ENCODE data around the gene FAM217A. TPM values are rescaled to one million over a fixed set of nuclear protein-coding genes. Genes with fewer than 3 reads are reported as not detected.

FAM217A gene
- total RNA-seq, 1 donor from 2014 or later, result not detected

- no peak for DNase-seq (ENCODE audit: low spot score)
- Mint-ChIP-seq H3K36me3 (ENCODE audit: low read depth) (peaks cover 16% of the 10 kb centered on the region), H3K27ac (ENCODE audit: unreplicated experiment) (no peak overlapping the region), H3K4me3 (ENCODE audit: unreplicated experiment) (no peak overlapping the region), H3K27me3 (ENCODE audit: low read depth) (no peaks in the 10 kb centered on the region), H3K9me3 (ENCODE audit: low read depth) (no peaks in the 10 kb centered on the region), H3K4me1 (ENCODE audit: low read depth) (peaks cover 20% of the 10 kb centered on the region)
- TF ChIP-seq CTCF (IDR thresholded peaks at IDR 0.05), result no peak
Measured at GRCh38 chr6:4030669-4031068, 48.3 kb downstream of the FAM217A start.

GRCh38 chr6:4029687-4030086, 49.2 kb downstream of the FAM217A start:
- Mint-ChIP-seq H3K27ac (ENCODE audit: unreplicated experiment) (no peak overlapping the region), H3K4me3 (ENCODE audit: unreplicated experiment) (no peak overlapping the region)

GRCh38 chr6:4028051-4028450, 50.9 kb downstream of the FAM217A start:
- Mint-ChIP-seq H3K27ac (ENCODE audit: unreplicated experiment) (no peak overlapping the region), H3K27me3 (ENCODE audit: low read depth) (no peaks in the 10 kb centered on the region), H3K4me3 (ENCODE audit: unreplicated experiment) (no peak overlapping the region), H3K4me1 (ENCODE audit: low read depth) (peaks cover 37% of the 10 kb centered on the region), H3K9me3 (ENCODE audit: low read depth) (no peaks in the 10 kb centered on the region), H3K36me3 (ENCODE audit: low read depth) (peaks cover 16% of the 10 kb centered on the region)
- TF ChIP-seq CTCF (IDR thresholded peaks at IDR 0.05), result no peak
- no peak for DNase-seq (ENCODE audit: low spot score)

More at GRCh38 chr6:4029687-4030086, 49.2 kb downstream of the FAM217A start:
- no peak for TF ChIP-seq CTCF (IDR thresholded peaks at IDR 0.05)
- H3K36me3 Mint-ChIP-seq (ENCODE audit: low read depth), result peaks cover 16% of the 10 kb centered on the region
- H3K9me3 Mint-ChIP-seq (ENCODE audit: low read depth), result no peaks in the 10 kb centered on the region
- H3K4me1 Mint-ChIP-seq (ENCODE audit: low read depth), result peaks cover 27% of the 10 kb centered on the region
- no peak for DNase-seq (ENCODE audit: low spot score)
- no peaks in the 10 kb centered on the region for H3K27me3 Mint-ChIP-seq (ENCODE audit: low read depth)

GRCh38 chr6:4025681-4026080, 53.3 kb downstream of the FAM217A start:
- H3K4me1 Mint-ChIP-seq (ENCODE audit: low read depth), result peaks cover 47% of the 10 kb centered on the region
- no peak overlapping the region for H3K27ac Mint-ChIP-seq (ENCODE audit: unreplicated experiment)
- H3K4me3 Mint-ChIP-seq (ENCODE audit: unreplicated experiment), result no peak overlapping the region
- no peak for DNase-seq (ENCODE audit: low spot score)
- H3K36me3 Mint-ChIP-seq (ENCODE audit: low read depth), result peaks cover 3% of the 10 kb centered on the region
- no peak for TF ChIP-seq CTCF (IDR thresholded peaks at IDR 0.05)
- no peaks in the 10 kb centered on the region for H3K27me3 Mint-ChIP-seq (ENCODE audit: low read depth)
- no peaks in the 10 kb centered on the region for H3K9me3 Mint-ChIP-seq (ENCODE audit: low read depth)

- TF ChIP-seq CTCF (IDR thresholded peaks at IDR 0.05), result no peak
- no peak for DNase-seq (ENCODE audit: low spot score)
- no peaks in the 10 kb centered on the region for H3K27me3 Mint-ChIP-seq (ENCODE audit: low read depth)
- H3K4me1 Mint-ChIP-seq (ENCODE audit: low read depth), result peaks cover 60% of the 10 kb centered on the region
- H3K27ac Mint-ChIP-seq (ENCODE audit: unreplicated experiment), result peak overlapping the region; percentile 99
- no peaks in the 10 kb centered on the region for H3K9me3 Mint-ChIP-seq (ENCODE audit: low read depth)
- no peaks in the 10 kb centered on the region for H3K36me3 Mint-ChIP-seq (ENCODE audit: low read depth)
- peak overlapping the region; percentile 95 for H3K4me3 Mint-ChIP-seq (ENCODE audit: unreplicated experiment)
Measured at GRCh38 chr6:4023240-4023639, 55.7 kb downstream of the FAM217A start.
